Glutamatergic neuron (in vitro differentiated cells): ENCODE results near the gene FAM120A. TPM values are rescaled to one million over a fixed set of nuclear protein-coding genes. Genes with fewer than 3 reads are reported as not detected.

ENCODE experiments used
- DNase-seq: peaks from one replicate; pipeline ENCODE4 v3.0.0; 2022
- H3K27ac Mint-ChIP-seq: one replicate; pipeline ENCODE4 v1.8.0; 2020; ENCODE audit warnings: mild to moderate bottlenecking, mixed read lengths, inconsistent platforms; ENCODE audit not compliant: unreplicated experiment
- H3K27me3 Mint-ChIP-seq: one replicate; pipeline ENCODE4 v1.8.0; 2020; ENCODE audit warnings: mild to moderate bottlenecking, moderate library complexity, mixed read lengths, inconsistent platforms; ENCODE audit not compliant: unreplicated experiment
- H3K36me3 Mint-ChIP-seq: one replicate; pipeline ENCODE4 v1.8.0; 2020; ENCODE audit warnings: mild to moderate bottlenecking, mixed read lengths, inconsistent platforms; ENCODE audit not compliant: unreplicated experiment
- H3K4me1 Mint-ChIP-seq: one replicate; pipeline ENCODE4 v1.8.0; 2020; ENCODE audit warnings: mild to moderate bottlenecking, low read depth, mixed read lengths, inconsistent platforms; ENCODE audit not compliant: unreplicated experiment
- H3K4me3 Mint-ChIP-seq: one replicate; pipeline ENCODE4 v1.8.0; 2020; ENCODE audit warnings: mild to moderate bottlenecking, mixed read lengths, inconsistent platforms; ENCODE audit not compliant: unreplicated experiment
- H3K9me3 Mint-ChIP-seq: one replicate; pipeline ENCODE4 v1.8.0; 2020; ENCODE audit warnings: mild to moderate bottlenecking, moderate library complexity, mixed read lengths, inconsistent platforms; ENCODE audit not compliant: unreplicated experiment
- total RNA-seq: library from RNA; stranded (reverse); fragmentation: NEBNext Ultra II Directional; extraction: Animal tissue kit (Norgen Biotek cat#: 25700); gene quantifications from one replicate; pipeline ENCODE4 v1.2.1, GENCODE V29; 2021; ENCODE audit not compliant: unreplicated experiment
- TF ChIP-seq, protein P1 (sequence below): fragments of 200-600 bp; sonication (generic); IDR thresholded peaks from one replicate; pipeline ENCODE4 v1.5.0; 2021; ENCODE audit not compliant: partially characterized antibody, unreplicated experiment

FAM120A gene
- total RNA-seq, 1 donor from 2014 or later, result 32.3 TPM

DNA sequence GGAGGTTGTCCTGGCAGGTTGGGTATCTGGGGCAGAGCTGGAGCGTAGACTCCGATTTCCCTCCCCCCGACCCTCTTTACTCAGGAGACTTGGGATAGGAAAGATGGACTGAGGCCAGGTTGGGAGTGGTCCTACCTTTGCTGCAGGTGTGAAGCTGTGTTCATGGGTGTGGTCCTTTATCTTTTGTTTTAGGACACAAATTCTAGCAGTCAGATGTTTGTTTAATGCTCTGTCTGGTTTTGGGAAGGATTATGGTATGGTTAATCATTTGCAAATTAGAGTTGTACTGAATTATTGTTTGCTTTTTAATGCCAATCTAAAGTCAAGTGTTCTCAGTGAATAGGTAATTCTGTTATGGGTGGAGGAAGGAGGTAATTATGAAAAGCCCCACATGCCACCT is 16.0 kb downstream of the FAM120A start:
- TF ChIP-seq, protein P1, sequence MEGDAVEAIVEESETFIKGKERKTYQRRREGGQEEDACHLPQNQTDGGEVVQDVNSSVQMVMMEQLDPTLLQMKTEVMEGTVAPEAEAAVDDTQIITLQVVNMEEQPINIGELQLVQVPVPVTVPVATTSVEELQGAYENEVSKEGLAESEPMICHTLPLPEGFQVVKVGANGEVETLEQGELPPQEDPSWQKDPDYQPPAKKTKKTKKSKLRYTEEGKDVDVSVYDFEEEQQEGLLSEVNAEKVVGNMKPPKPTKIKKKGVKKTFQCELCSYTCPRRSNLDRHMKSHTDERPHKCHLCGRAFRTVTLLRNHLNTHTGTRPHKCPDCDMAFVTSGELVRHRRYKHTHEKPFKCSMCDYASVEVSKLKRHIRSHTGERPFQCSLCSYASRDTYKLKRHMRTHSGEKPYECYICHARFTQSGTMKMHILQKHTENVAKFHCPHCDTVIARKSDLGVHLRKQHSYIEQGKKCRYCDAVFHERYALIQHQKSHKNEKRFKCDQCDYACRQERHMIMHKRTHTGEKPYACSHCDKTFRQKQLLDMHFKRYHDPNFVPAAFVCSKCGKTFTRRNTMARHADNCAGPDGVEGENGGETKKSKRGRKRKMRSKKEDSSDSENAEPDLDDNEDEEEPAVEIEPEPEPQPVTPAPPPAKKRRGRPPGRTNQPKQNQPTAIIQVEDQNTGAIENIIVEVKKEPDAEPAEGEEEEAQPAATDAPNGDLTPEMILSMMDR, result no peak
- DNase-seq, result no peak
- H3K9me3 Mint-ChIP-seq, result no peaks in the 10 kb centered on the region
- H3K4me3 Mint-ChIP-seq, result no peak overlapping the region
- H3K4me1 Mint-ChIP-seq, result peaks cover 15% of the 10 kb centered on the region
- H3K27me3 Mint-ChIP-seq, result no peaks in the 10 kb centered on the region
- no peak overlapping the region for H3K27ac Mint-ChIP-seq
- no peaks in the 10 kb centered on the region for H3K36me3 Mint-ChIP-seq

DNA sequence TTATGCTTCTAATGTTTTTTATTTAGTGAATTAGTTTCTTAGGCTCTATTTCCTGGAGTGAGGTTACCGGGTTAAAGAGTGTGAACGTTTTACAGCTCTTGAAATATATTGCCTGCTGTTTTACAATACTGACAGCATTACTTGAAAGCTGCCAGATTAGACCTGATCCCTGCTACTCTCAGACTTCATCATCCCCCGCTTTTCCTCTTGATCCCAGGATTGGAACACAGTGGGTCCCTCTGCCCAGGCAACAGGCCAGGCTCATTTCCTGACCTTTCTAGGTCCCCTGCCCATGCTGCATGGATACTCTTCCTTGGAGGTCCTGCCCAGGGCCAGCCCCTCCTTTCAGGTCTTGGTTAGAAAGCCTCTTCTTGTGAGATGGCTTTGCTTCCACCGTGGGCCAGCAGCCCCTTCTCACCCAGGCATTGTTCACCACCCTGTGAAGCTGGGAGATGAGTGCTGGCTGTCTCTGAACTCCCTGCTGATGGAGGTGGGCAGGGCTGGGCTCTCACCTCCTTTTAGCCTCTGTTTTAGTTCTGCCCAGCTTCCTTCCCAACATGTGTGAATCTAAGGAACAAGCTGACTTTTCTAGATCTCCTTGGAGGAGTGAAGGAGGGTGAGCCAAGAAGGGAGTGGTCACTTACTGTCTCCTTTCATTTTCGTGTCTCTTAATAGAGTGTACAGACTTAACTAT is 17.4 kb downstream of the FAM120A start:
- no peaks in the 10 kb centered on the region for H3K27me3 Mint-ChIP-seq
- peak overlapping the region; percentile 65 for H3K27ac Mint-ChIP-seq
- peaks cover 14% of the 10 kb centered on the region for H3K4me1 Mint-ChIP-seq
- no peaks in the 10 kb centered on the region for H3K9me3 Mint-ChIP-seq
- TF ChIP-seq, protein P1, result no peak
- H3K36me3 Mint-ChIP-seq, result no peaks in the 10 kb centered on the region
- no peak for DNase-seq
- H3K4me3 Mint-ChIP-seq, result no peak overlapping the region

GRCh38 chr9:93470391-93470790 is 18.9 kb downstream of the FAM120A start:
- H3K4me1 Mint-ChIP-seq, result peaks cover 7% of the 10 kb centered on the region
- no peaks in the 10 kb centered on the region for H3K27me3 Mint-ChIP-seq
- DNase-seq, result no peak
- no peaks in the 10 kb centered on the region for H3K9me3 Mint-ChIP-seq
- H3K27ac Mint-ChIP-seq, result peak overlapping the region; percentile 4
- no peaks in the 10 kb centered on the region for H3K36me3 Mint-ChIP-seq
- H3K4me3 Mint-ChIP-seq, result no peak overlapping the region
- TF ChIP-seq, protein P1, result no peak

DNA sequence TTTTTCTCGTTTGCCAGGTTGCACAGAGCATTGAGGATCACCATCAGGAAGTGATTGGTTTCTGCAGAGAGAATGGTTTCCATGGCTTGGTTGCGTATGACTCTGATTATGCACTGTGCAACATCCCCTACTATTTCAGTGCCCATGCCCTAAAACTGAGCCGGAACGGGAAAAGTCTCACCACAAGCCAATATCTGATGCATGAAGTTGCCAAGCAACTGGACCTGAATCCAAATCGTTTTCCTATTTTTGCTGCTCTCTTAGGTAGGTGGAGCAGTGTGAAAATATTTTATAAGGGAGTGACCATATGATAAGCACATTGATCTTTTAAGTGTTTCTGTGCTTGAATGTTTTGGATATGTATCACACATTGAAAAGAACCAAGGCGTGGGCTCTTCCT is 19.6 kb downstream of the FAM120A start:
- Mint-ChIP-seq H3K9me3 (no peaks in the 10 kb centered on the region), H3K4me1 (peaks cover 9% of the 10 kb centered on the region), H3K4me3 (no peak overlapping the region), H3K27ac (no peak overlapping the region), H3K36me3 (no peaks in the 10 kb centered on the region), H3K27me3 (no peaks in the 10 kb centered on the region)
- DNase-seq, result no peak
- TF ChIP-seq, protein P1, result no peak

GRCh38 chr9:93473411-93473810 is 21.9 kb downstream of the FAM120A start:
- no peaks in the 10 kb centered on the region for H3K27me3 Mint-ChIP-seq
- DNase-seq, result no peak
- H3K4me3 Mint-ChIP-seq, result no peak overlapping the region
- H3K4me1 Mint-ChIP-seq, result peaks cover 9% of the 10 kb centered on the region
- H3K27ac Mint-ChIP-seq, result no peak overlapping the region
- TF ChIP-seq, protein P1, result no peak
- H3K9me3 Mint-ChIP-seq, result no peaks in the 10 kb centered on the region
- H3K36me3 Mint-ChIP-seq, result no peaks in the 10 kb centered on the region
